ENCODE measurements around the gene COPS9.

- no peak for TF ChIP-seq CTCF (IDR thresholded peaks at IDR 0.05)
- TF ChIP-seq POLR2A (IDR thresholded peaks at IDR 0.05), result no peak
These were observed 4.4 kb upstream of the COPS9 start, which contains the start of gene OTOS for GRCh38 chr2:240140511-240140910.
